Amniotic epithelial cell (primary cell): ENCODE data around the gene RFX2.
A peak's percentile ranks its signal among the peaks of the same experiment; 100 is the strongest.

Experiments
- DNase-seq: peaks from one replicate; pipeline ENCODE4 v3.0.0-alpha.2; 2010; ENCODE audit warnings: low read depth

Gene RFX2

GRCh38 chr19:6103894-6104293, 6.4 kb downstream of the RFX2 start:
- DNase-seq: no peak

- DNase-seq: peak; percentile 87
These were observed 7.1 kb downstream of the RFX2 start for GRCh38 chr19:6103217-6103644.

DNA sequence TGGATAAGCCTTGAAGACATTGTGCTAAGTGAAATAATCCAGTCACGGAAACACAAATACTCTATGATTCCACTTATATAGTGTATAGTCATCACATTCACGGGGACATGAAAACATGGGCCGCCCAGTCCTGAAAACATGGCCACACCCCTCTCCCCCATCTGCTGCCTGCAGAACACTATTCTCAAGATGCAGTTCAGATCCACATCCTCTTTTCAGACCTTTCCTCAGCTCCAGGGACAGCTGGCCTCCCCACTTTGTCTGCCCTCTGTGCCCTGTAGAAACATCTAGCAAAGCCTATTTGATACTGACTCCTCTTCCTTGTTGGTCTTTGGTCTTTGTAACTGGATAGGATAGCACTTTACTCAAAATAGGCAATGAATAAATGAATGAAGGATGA, 8.3 kb downstream of the RFX2 start:
- no peak for DNase-seq

DNA sequence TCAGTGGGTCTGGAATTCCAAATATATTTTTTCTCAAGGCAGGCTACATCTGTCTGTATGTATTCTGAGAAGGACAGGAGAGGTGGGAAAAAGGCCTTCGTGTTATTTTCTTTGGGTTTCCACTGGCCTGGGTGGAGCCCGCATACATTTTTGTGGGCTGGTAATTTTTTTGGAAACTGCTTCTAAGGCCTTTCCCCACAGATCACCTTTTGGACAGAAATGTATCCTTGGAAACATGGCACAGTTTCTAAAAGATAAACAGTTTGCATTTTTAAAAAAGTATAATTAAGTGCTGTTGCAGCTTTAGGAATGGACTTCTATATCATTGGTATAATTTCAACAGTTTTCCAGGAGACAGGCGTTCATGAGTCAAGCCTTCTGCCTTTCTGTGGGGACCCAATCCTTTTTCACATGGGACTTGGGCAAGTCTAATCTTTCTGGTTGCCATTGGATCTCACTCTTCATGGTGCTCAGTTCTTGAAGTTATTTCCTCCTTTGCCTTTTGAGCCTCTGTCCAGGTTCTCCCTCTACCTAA, 8.9 kb downstream of the RFX2 start:
- DNase-seq: no peak

DNA sequence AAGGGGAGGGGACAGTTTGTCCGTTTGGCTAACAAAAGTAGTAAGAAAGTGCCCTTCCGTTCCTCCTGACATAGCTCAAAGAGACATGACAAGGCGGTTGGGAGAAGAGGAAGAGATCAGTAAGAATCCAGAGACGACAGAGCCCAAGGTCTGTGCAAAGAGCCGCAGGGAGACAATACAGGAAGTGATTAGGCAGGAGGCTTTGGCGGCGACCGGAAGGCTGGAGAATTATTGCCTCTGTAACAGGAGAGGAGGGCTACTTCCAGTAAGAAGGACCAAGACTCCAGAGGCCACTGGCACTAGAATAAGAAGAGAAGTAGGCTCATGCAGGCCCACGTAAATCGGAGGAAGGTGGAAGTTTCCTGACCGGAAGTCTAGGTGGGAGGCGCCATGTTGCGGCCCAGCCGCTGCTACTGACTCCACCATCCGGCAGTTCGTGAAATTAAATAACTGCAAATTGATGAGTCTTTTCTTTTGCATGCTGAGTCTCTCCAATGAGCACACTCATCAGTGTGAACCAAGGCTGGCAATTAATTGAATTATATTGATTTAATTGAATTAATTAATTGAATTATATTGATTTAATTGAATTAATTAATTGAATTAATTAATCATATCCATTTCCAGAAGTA, 9.9 kb downstream of the RFX2 start:
- DNase-seq: no peak

DNA sequence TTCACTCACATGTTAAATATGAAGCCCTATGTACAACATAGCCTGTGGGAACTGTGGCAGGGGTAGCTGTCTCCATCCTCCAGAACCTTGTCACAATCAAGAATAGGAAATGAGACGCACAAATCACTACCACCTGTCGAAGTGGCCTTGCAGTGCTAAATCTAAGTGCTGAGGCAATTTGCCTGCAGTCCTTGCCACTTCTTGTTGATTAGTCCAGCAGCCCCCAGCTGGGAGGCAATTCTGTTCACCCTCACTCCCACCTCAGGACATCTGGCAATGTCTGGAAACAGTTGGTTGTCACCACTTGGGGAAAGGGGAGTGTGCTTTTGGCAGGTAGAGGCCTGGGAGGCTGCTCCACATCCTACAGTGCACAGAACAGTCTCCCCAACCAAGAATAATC, 10.7 kb downstream of the RFX2 start:
- DNase-seq: no peak

GRCh38 chr19:6099033-6099432, 11.3 kb downstream of the RFX2 start:
- DNase-seq: no peak

DNA sequence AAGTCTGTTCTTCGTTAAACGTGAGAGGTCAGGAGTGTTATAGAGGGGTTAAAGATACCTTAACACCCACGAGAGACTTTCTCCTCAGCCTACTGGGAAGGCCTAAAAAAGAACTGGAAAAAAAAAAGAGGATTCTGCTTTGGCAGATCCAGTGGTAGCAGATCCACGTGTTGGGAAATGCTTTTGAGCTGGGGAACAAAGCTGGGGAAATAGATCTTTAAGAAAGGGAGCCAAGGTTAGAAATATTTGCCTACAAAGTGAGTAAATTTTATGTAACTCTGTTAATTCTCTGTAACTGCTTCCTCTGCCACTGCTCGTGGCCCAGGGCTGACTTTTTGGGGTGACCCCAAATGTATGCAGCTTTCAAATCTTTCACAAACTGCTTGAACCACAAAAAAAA, 11.7 kb downstream of the RFX2 start:
- DNase-seq: no peak

DNA sequence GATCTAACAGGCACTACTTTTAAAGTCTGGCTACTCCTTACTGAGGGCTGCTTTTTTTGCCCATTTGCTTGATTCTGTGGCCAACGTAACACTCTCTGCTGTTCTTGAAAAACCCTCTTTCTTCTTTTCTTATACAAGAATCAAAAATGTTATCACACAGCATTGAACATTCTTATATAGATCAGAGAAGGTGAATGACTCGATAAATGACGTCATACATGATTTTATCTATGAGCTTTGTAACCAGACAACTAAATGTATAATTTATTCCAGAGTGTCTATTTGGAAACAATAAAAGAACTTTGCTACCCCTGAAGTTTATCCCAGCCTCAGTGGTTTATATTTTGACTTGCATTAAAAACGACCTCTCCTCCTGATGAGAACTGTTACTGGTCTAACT, 12.4 kb downstream of the RFX2 start:
- DNase-seq: no peak

DNA sequence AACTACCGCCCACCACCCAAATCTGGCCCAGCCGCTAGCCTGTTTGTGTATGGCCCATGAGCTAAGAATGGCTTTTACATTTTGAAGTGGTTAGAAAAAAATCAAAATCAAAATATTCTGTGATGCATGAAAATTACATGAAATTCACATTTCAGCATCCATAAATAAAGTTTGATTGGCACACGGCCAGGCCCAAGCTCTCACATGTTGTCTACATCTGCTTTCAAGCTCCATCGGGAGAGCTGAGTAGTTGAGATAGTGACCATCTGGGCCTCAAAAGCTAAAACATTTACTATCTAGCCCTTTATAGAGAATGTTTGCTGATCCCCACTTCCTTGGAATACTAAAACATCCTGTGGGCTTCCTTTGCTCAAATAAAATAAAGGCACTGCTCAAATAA, 14.5 kb downstream of the RFX2 start:
- DNase-seq: no peak

- peak; percentile 66 for DNase-seq
These were observed 17.7 kb downstream of the RFX2 start for GRCh38 chr19:6092329-6093286.

- peak; percentile 70 for DNase-seq
These were observed 18.5 kb downstream of the RFX2 start for GRCh38 chr19:6091771-6092291.

- DNase-seq: no peak
These were observed 19.7 kb downstream of the RFX2 start for GRCh38 chr19:6090634-6091033.

DNA sequence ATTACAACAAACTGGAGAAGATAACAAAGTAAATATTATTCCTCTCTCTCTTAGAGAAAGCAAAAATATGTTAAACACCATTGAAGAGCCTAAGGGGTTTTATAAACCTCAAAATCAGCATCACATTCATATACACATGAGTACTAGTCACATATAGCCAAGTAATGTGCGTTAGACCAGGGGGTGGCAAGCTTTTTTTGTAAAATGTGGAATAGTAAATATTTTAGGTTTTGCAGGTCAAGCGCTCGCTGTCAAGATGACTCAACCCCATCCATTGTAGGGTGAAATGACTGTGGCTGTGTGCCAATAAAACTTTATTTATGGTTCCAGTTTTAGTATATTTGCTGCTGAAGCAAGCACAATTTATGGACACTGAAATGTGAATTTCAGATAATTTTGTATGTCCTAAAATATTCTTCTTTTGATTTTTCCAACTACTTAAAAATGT, 21.7 kb downstream of the RFX2 start:
- DNase-seq: peak; percentile 63

DNA sequence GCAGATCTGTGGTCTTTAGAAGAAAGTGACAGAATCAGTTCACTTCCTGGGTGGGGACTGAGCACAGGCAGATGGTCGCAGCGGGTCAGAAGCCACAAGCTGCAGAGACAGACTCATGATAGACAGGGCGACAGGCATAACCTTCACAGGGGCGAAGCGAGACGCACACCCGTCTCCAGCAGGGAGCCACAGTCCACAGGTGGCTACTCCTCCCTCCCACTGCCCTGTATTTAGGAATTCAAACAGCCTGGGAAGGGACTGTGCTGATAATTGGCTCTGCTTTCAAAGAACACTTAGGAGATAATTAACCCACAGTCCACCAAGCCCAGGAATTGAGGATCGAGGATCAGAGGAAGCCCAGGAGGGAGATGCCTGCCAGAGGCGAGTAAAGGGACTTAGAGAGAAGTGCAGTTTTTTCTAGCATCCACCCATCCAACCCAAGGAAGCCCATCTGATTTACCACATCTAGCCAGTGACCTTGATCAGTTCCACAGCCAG, 23.2 kb downstream of the RFX2 start:
- no peak for DNase-seq

- DNase-seq: peak; percentile 34
These were observed 24.1 kb downstream of the RFX2 start for GRCh38 chr19:6086068-6086788.

- no peak for DNase-seq
These were observed 25.5 kb downstream of the RFX2 start for GRCh38 chr19:6084821-6085220.

GRCh38 chr19:6079107-6079506, 31.2 kb downstream of the RFX2 start:
- DNase-seq: no peak

GRCh38 chr19:6078068-6078467, 32.2 kb downstream of the RFX2 start:
- DNase-seq: no peak

DNA sequence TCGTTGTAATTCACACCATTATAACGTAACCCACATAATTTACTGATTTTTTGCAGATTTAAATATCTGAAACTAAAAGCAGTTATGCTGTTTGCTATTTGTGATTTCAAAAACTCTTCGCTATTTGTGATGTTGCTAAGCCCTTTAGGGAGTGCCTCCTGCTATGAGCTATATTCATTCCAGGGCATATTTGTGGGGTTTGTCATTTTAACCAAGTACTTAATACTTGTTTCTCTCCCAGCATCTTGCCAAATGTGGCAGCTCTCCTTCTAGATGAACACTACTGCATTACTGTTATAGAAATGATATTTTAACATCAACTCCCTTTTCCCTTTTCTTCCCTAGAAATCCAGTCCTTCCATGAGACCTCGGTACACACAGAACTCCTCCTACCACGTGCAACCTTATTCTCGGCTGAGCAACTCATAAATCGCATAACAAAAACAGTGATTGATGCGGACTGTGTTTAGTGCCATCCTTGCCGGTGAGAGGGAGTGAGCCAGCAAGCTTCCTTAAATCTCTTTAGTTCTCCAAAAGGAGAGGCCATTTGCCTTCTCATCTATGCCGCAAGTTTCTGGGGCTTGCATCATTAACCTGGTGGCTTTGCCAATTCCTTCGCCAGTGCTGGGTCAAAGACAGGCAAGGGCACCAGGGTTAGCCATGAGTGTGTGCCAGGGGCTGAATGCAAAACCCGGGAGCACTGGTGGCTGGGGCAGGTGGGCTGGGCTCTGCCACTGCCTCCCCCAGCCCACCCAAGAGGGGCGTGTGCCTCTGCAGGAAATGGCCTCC, 33.4 kb downstream of the RFX2 start:
- peak; percentile 96 for DNase-seq

DNA sequence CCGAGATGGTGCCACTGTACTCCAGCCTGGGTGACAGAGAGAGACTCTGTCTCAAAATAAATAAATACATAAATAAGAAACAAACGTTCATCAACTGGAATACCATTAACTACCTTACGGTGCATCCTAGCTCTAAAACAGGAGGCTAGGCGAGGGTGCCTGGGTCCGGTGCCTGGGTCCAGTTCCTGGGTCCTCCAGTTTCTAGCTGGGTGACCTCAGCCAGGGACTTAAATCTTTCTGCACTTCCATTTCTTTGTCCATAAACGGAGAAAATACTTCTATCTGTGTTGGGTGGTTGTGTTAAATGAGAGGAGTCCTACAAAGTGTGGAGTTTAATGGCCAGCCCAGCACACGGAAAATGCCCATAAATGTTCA, 34.0 kb downstream of the RFX2 start:
- DNase-seq: no peak
